Measurements from ENCODE around the gene BLMH.

GRCh38 chr17:30263552-30264333, 28.0 kb downstream of the BLMH start:
- no peak for TF ChIP-seq CTCF (conservative IDR thresholded peaks at IDR 0.05; ENCODE audit: low read length)
- no peak for TF ChIP-seq EZH2phosphoT487 (IDR thresholded peaks at IDR 0.05; ENCODE audit: borderline replicate concordance)
